H1 (cell line): ENCODE data around the gene SYT17. TPM values are rescaled to one million over a fixed set of nuclear protein-coding genes. Genes with fewer than 3 reads are reported as not detected.

Experiments
- CTCF ChIA-PET: fragments of 300-600 bp; sonication (Branson Sonifier 250); formaldehyde crosslinking; loops from one replicate; lab custom pipeline; 2021; ENCODE audit not compliant: partially characterized antibody; lab: Charles Lee
- POLR2A ChIA-PET: fragments of 300-600 bp; sonication (Branson Sonifier 250); formaldehyde crosslinking; loops from one replicate; lab custom pipeline; 2021; ENCODE audit warnings: inconsistent platforms; ENCODE audit not compliant: partially characterized antibody; lab: Charles Lee
- DNase-seq, 2 experiments: peaks; one replicate each; pipeline versions ENCODE4 v3.0.0 to v3.0.0-alpha.2; 2010 to 2022; ENCODE audit warnings: low spot score in 2 of 2, low read depth in 1 of 2, mixed read lengths in 1 of 2
- FAIRE-seq: peaks from 2 replicates; lab custom pipeline; 2011; peaks lifted over from hg19 to GRCh38; lab: Jason Lieb, UNC
- H2AFZ ChIP-seq: 2 replicates; pipeline ENCODE4 v1.8.1; 2012; ENCODE audit warnings: low read length, inconsistent platforms
- H2AK5ac ChIP-seq: 2 replicates; pipeline ENCODE4 v1.6.1; 2013; ENCODE audit warnings: low read depth, low read length
- H2BK120ac ChIP-seq: replicated peaks from 2 replicates; pipeline ENCODE3; 2013; ENCODE audit warnings: low read depth, low read length, inconsistent platforms
- H2BK12ac ChIP-seq: 2 replicates; pipeline ENCODE4 v1.6.1; 2013; ENCODE audit warnings: low read depth, low read length
- H2BK15ac ChIP-seq: 2 replicates; pipeline ENCODE4 v1.6.1; 2013; ENCODE audit warnings: low read length
- H2BK20ac ChIP-seq: 2 replicates; pipeline ENCODE4 v1.6.1; 2013; ENCODE audit warnings: low read length
- H2BK5ac ChIP-seq: 2 replicates; pipeline ENCODE4 v1.6.1; 2013; ENCODE audit warnings: low read depth, low read length
- H3K14ac ChIP-seq: 2 replicates; pipeline ENCODE4 v1.6.1; 2013; ENCODE audit warnings: inconsistent platforms; ENCODE audit not compliant: insufficient read length
- H3K18ac ChIP-seq: 2 replicates; pipeline ENCODE4 v1.6.1; 2013; ENCODE audit warnings: low read length; ENCODE audit errors: extremely low read depth
- H3K23ac ChIP-seq: 2 replicates; pipeline ENCODE4 v1.6.1; 2013; ENCODE audit warnings: inconsistent platforms; ENCODE audit not compliant: insufficient read length
- H3K23me2 ChIP-seq: 2 replicates; pipeline ENCODE4 v1.6.1; 2013; ENCODE audit warnings: low read depth, low read length
- H3K27ac ChIP-seq: 2 replicates; pipeline ENCODE4 v1.6.1; 2011; ENCODE audit warnings: low read depth, low read length, inconsistent platforms
- H3K27me3 ChIP-seq, 4 experiments: replicated peaks in 1 of 4; 1 replicate in 1 of 4; 2 replicates in 3 of 4; pipeline versions ENCODE4 v1.6.1 to v1.8.1; 2011 to 2013; ENCODE audit warnings: low read length in 3 of 4, mild to moderate bottlenecking in 3 of 4, inconsistent platforms in 2 of 4, mixed read lengths in 2 of 4, moderate library complexity in 1 of 4; ENCODE audit not compliant: control insufficient read depth in 3 of 4, insufficient read depth in 3 of 4; ENCODE audit errors: extremely low read depth in 1 of 4
- H3K36me3 ChIP-seq, 4 experiments: 2 replicates each; pipeline versions ENCODE4 v1.6.1 to v1.8.1; 2011 to 2013; ENCODE audit warnings: mild to moderate bottlenecking in 4 of 4, low read length in 3 of 4, moderate library complexity in 2 of 4, control low read depth in 1 of 4, inconsistent platforms in 1 of 4; ENCODE audit not compliant: insufficient read depth in 4 of 4, control insufficient read depth in 2 of 4
- H3K4ac ChIP-seq: replicated peaks from 2 replicates; pipeline ENCODE3; 2013; ENCODE audit warnings: low read length, low read depth, mixed read lengths, inconsistent platforms; ENCODE audit not compliant: insufficient read length
- H3K4me1 ChIP-seq, 4 experiments: replicated peaks in 1 of 4; 1 replicate in 1 of 4; 2 replicates in 3 of 4; pipeline versions ENCODE4 v1.6.1 to v1.8.1; 2011 to 2013; ENCODE audit warnings: low read length in 3 of 4, inconsistent platforms in 2 of 4, mixed read lengths in 1 of 4; ENCODE audit not compliant: insufficient read depth in 4 of 4, control insufficient read depth in 3 of 4
- H3K4me2 ChIP-seq, 2 experiments: 2 replicates each; pipeline versions ENCODE4 v1.6.1 to v1.8.1; 2011 to 2013; ENCODE audit warnings: low read depth in 2 of 2, low read length in 2 of 2, control low read depth in 1 of 2, inconsistent platforms in 1 of 2, mild to moderate bottlenecking in 1 of 2; ENCODE audit not compliant: insufficient read depth in 1 of 2
- H3K4me3 ChIP-seq, 4 experiments: fragments of 200-600, 300-600 bp in 1 of 4; sonication (generic), shearing (Covaris generic), sonication (Bioruptor Twin) in 1 of 4; 2 replicates each; pipeline versions ENCODE4 v1.5.1 to v1.8.1; 2011 to 2016; ENCODE audit warnings: low read length in 4 of 4, low read depth in 3 of 4, control low read depth in 2 of 4, inconsistent platforms in 2 of 4, mild to moderate bottlenecking in 2 of 4, mixed read lengths in 1 of 4, moderate library complexity in 1 of 4; ENCODE audit not compliant: insufficient read depth in 2 of 4; ENCODE audit errors: extremely low read depth in 1 of 4
- H3K56ac ChIP-seq: replicated peaks from 2 replicates; pipeline ENCODE3; 2013; ENCODE audit warnings: low read depth, mild to moderate bottlenecking, mixed read lengths, low read length, inconsistent platforms; ENCODE audit not compliant: insufficient read length
- H3K79me1 ChIP-seq: 2 replicates; pipeline ENCODE4 v1.6.1; 2013; ENCODE audit warnings: low read depth, low read length, control low read depth
- H3K79me2 ChIP-seq, 2 experiments: 2 replicates each; pipeline versions ENCODE4 v1.6.1 to v1.8.1; 2012 to 2013; ENCODE audit warnings: low read length in 2 of 2, mild to moderate bottlenecking in 2 of 2, inconsistent platforms in 1 of 2; ENCODE audit not compliant: insufficient read depth in 2 of 2, control insufficient read depth in 1 of 2
- H3K9ac ChIP-seq, 4 experiments: replicated peaks in 1 of 4; 1 replicate in 1 of 4; 2 replicates in 3 of 4; pipeline versions ENCODE4 v1.6.1 to v1.8.1; 2011 to 2013; ENCODE audit warnings: low read depth in 3 of 4, low read length in 3 of 4, control low read depth in 2 of 4, mild to moderate bottlenecking in 2 of 4, moderate library complexity in 2 of 4, inconsistent platforms in 1 of 4; ENCODE audit errors: extremely low read depth in 1 of 4
- H3K9me3 ChIP-seq, 2 experiments: 2 replicates each; pipeline versions ENCODE4 v1.6.1 to v1.8.1; 2012 to 2013; ENCODE audit warnings: mild to moderate bottlenecking in 2 of 2, moderate library complexity in 2 of 2, control low read depth in 1 of 2, inconsistent platforms in 1 of 2, low read depth in 1 of 2, low read length in 1 of 2, mixed read lengths in 1 of 2; ENCODE audit not compliant: insufficient read depth in 2 of 2
- H4K20me1 ChIP-seq, 2 experiments: replicated peaks in 1 of 2; 2 replicates each; pipeline versions ENCODE3 to v1.8.1; 2011 to 2013; ENCODE audit warnings: inconsistent platforms in 2 of 2, low read length in 2 of 2, mild to moderate bottlenecking in 1 of 2; ENCODE audit not compliant: insufficient read depth in 2 of 2, control insufficient read depth in 1 of 2
- H4K5ac ChIP-seq: 2 replicates; pipeline ENCODE4 v1.6.1; 2013; ENCODE audit warnings: low read length, low read depth, mixed read lengths, inconsistent platforms; ENCODE audit not compliant: insufficient read length
- H4K8ac ChIP-seq: 2 replicates; pipeline ENCODE4 v1.8.0; 2013; ENCODE audit warnings: mild to moderate bottlenecking, moderate library complexity, low read length, inconsistent platforms; ENCODE audit not compliant: insufficient read depth; ENCODE audit errors: extremely low read depth
- H4K91ac ChIP-seq: replicated peaks from 2 replicates; pipeline ENCODE3; 2013; ENCODE audit warnings: low read length, mixed read lengths, inconsistent platforms; ENCODE audit not compliant: insufficient read length
- ATF3 ChIP-seq: IDR thresholded peaks from 2 replicates; pipeline ENCODE4 v1.6.1; 2011; ENCODE audit warnings: low read depth, mild to moderate bottlenecking, low read length; ENCODE audit not compliant: insufficient read depth
- BCL11A ChIP-seq, 2 experiments: IDR thresholded peaks; one replicate each; pipeline ENCODE4 v1.6.1; 2011; ENCODE audit warnings: low read depth in 2 of 2, low read length in 2 of 2, mild to moderate bottlenecking in 2 of 2
- CBX8 ChIP-seq: fragments of 300-800, 300-1000 bp; sonication (generic); IDR thresholded peaks from 2 replicates; pipeline ENCODE4 v1.7.1; 2016; ENCODE audit warnings: low read depth, low read length, borderline replicate concordance
- CTCF ChIP-seq, 3 experiments: IDR thresholded peaks; 1 replicate in 2 of 3; 2 replicates in 1 of 3; pipeline versions ENCODE4 v1.5.1 to v1.6.1; 2011; ENCODE audit warnings: low read length in 3 of 3, mild to moderate bottlenecking in 3 of 3, inconsistent platforms in 2 of 3, low read depth in 1 of 3, moderate library complexity in 1 of 3; ENCODE audit not compliant: insufficient read depth in 1 of 3; ENCODE audit errors: control extremely low read depth in 1 of 3
- FOSL1 ChIP-seq: IDR thresholded peaks from 2 replicates; pipeline ENCODE4 v1.6.1; 2011; ENCODE audit warnings: mild to moderate bottlenecking, low read depth, low read length, moderate library complexity; ENCODE audit not compliant: insufficient read depth
- GABPA ChIP-seq: IDR thresholded peaks from 2 replicates; pipeline ENCODE4 v1.6.1; 2011; ENCODE audit warnings: mild to moderate bottlenecking, low read length, moderate library complexity, borderline replicate concordance; ENCODE audit not compliant: insufficient read depth
- RAD21 ChIP-seq, 2 experiments: IDR thresholded peaks in 1 of 2; conservative IDR thresholded peaks in 1 of 2; 2 replicates each; pipeline ENCODE4 v1.6.1; 2011; ENCODE audit warnings: low read depth in 2 of 2, low read length in 2 of 2, improper control_type of control experiment in 1 of 2, inconsistent platforms in 1 of 2, mild to moderate bottlenecking in 1 of 2, moderate library complexity in 1 of 2
- RFX5 ChIP-seq: IDR thresholded peaks from 2 replicates; pipeline ENCODE4 v1.6.1; 2011; ENCODE audit warnings: low read depth, low read length, improper control_type of control experiment, borderline replicate concordance
- SIN3A ChIP-seq, 2 experiments: IDR thresholded peaks in 1 of 2; conservative IDR thresholded peaks in 1 of 2; 2 replicates each; pipeline ENCODE4 v1.6.1; 2011 to 2012; ENCODE audit warnings: low read length in 2 of 2, improper control_type of control experiment in 1 of 2, low read depth in 1 of 2, mild to moderate bottlenecking in 1 of 2
- WGBS, 2 experiments: shearing (Covaris generic) in 1 of 2; methylation state at CpG; one replicate each; pipeline versions ENCODE4 v1.1.6 to v1.1.7; 2013 to 2015; ENCODE audit warnings: low lambda C conversion rate in 2 of 2, mixed read lengths in 2 of 2, inconsistent platforms in 1 of 2, low coverage in 1 of 2, missing lambda C conversion rate in 1 of 2; ENCODE audit not compliant: insufficient replicate concordance in 2 of 2, insufficient coverage in 1 of 2, insufficient read length in 1 of 2; ENCODE audit errors: extremely low coverage in 1 of 2, missing lambda C conversion rate in 1 of 2; 5-methylcytosine and 5-hydroxymethylcytosine counted together
- polyA plus RNA-seq, 7 experiments: library from polyadenylated mRNA; depleted of rRNA in 3 of 7; stranded (reverse) in 5 of 7; unstranded in 2 of 7; fragments of >200 nt in 5 of 7; fragments of 200-250 nt in 2 of 7; gene quantifications; 1 replicate in 5 of 7; 2 replicates in 1 of 7; 4 replicates in 1 of 7; pipeline versions ENCODE4 v1.2.1 to v1.2.3, GENCODE V29; 2011 to 2013; ENCODE audit warnings: missing spikeins in 2 of 7, mixed read lengths in 2 of 7
- total RNA-seq: library from RNA; stranded (reverse); fragmentation: NEBNext Ultra II Directional; extraction: Animal tissue kit (Norgen Biotek cat#: 25700); gene quantifications from 2 replicates; pipeline ENCODE4 v1.2.1, GENCODE V29; 2021

The SYT17 gene
- total and polyA plus RNA-seq, 2 of the 8 experiments (the other 6 are each of a cell fraction or from before 2014, with no cell fraction given), result 5.8 to 18.1 TPM

- Histone ChIP-seq H3K27me3 (no peaks in the 10 kb centered on the region), H3K23ac (no peak overlapping the region), H3K4me2 (no peak overlapping the region), H2BK12ac (no peak overlapping the region), H2BK20ac (no peak overlapping the region), H3K79me2 (no peaks in the 10 kb centered on the region), H3K14ac (no peak overlapping the region), H3K9ac (no peak overlapping the region), H3K23me2 (no peaks in the 10 kb centered on the region; the same call in 1 of the 2 replicates), H4K5ac (no peak overlapping the region), H2BK120ac (no peak overlapping the region), H3K4ac (no peak overlapping the region), H3K9me3 (no peaks in the 10 kb centered on the region), H4K91ac (no peak overlapping the region), H2BK15ac (no peak overlapping the region), H3K79me1 (no peaks in the 10 kb centered on the region), H2AK5ac (no peak overlapping the region), H2AFZ (no peak overlapping the region), H3K56ac (no peak overlapping the region), H3K36me3 (no peaks in the 10 kb centered on the region), H4K8ac (no peak overlapping the region), H3K4me3 (no peak overlapping the region), H2BK5ac (no peak overlapping the region), H3K4me1 (no peaks in the 10 kb centered on the region), H3K27ac (no peak overlapping the region), H3K18ac (no peak overlapping the region), H4K20me1 (no peaks in the 10 kb centered on the region)
- ChIA-PET CTCF (no interaction called here), POLR2A (no interaction called here)
- WGBS, 2 experiments, result 31% methylated on average over 1 of the region's 1 CpG; no CpG with 5 or more reads in 1 of the 2 experiments
- no peak for FAIRE-seq
- DNase-seq, result no peak
- no peak for TF ChIP-seq FOSL1
- TF ChIP-seq ATF3, result no peak
- TF ChIP-seq SIN3A (conservative IDR thresholded peaks at IDR 0.05 in 1 of 2, IDR thresholded peaks at IDR 0.05 in 1 of 2; ENCODE audit: low read depth in 1 of 2, low read length in 2 of 2), result no peak
- no peak for TF ChIP-seq GABPA
- TF ChIP-seq CBX8, result no peak
- no peak for TF ChIP-seq CTCF (IDR thresholded peaks at IDR 0.05; ENCODE audit: control extremely low read depth in 1 of 3, insufficient read depth in 1 of 3, low read depth in 1 of 3, low read length in 3 of 3)
- no peak for TF ChIP-seq RFX5
- TF ChIP-seq BCL11A (IDR thresholded peaks at IDR 0.05; ENCODE audit: low read depth in 2 of 2, low read length in 2 of 2), result no peak
- TF ChIP-seq RAD21 (IDR thresholded peaks at IDR 0.05 in 1 of 2, conservative IDR thresholded peaks at IDR 0.05 in 1 of 2; ENCODE audit: low read depth in 2 of 2, low read length in 2 of 2), result no peak
These were observed 133.9 kb downstream of the SYT17 start for GRCh38 chr16:19301931-19302330.
